Muscle layer of duodenum (tissue), 2 donors: Measurements from ENCODE around the gene EIF5A.

ENCODE experiments used
- H3K27ac ChIP-seq: one replicate; pipeline ENCODE4 v1.7.0; 2013; ENCODE audit warnings: mild to moderate bottlenecking, low read length
- H3K27me3 ChIP-seq: one replicate; pipeline ENCODE4 v1.7.0; 2013; ENCODE audit warnings: low read depth, mild to moderate bottlenecking, control low read depth, low read length
- H3K36me3 ChIP-seq, 2 donors: one replicate each; pipeline ENCODE4 v1.7.0; 2013; ENCODE audit warnings: low read length in 2 of 2, control low read depth in 1 of 2, mild to moderate bottlenecking in 1 of 2; ENCODE audit not compliant: insufficient read depth in 2 of 2, control insufficient read depth in 1 of 2
- H3K4me1 ChIP-seq, 2 donors: one replicate each; pipeline ENCODE4 v1.7.0; 2013; ENCODE audit warnings: low read length in 2 of 2, mild to moderate bottlenecking in 2 of 2, control low read depth in 1 of 2, moderate library complexity in 1 of 2; ENCODE audit not compliant: insufficient read depth in 2 of 2, control insufficient read depth in 1 of 2
- H3K4me3 ChIP-seq, 2 donors: one replicate each; pipeline ENCODE4 v1.7.0; 2013; ENCODE audit warnings: low read length in 2 of 2, low read depth in 1 of 2, mild to moderate bottlenecking in 1 of 2
- H3K9me3 ChIP-seq, 2 donors: one replicate each; pipeline ENCODE4 v1.7.0; 2013; ENCODE audit warnings: low read length in 2 of 2, control low read depth in 1 of 2, mild to moderate bottlenecking in 1 of 2; ENCODE audit not compliant: control insufficient read depth in 1 of 2
- donor health status: healthy.

EIF5A gene

GRCh38 chr17:7266784-7267183 is 40.6 kb upstream of the EIF5A start:
- H3K27me3 ChIP-seq = peaks cover 22% of the 10 kb centered on the region
- no peak overlapping the region for H3K27ac ChIP-seq
- H3K4me1 ChIP-seq = peaks cover 0 to 19% of the 10 kb centered on the region in 2 donors
- H3K36me3 ChIP-seq = no peaks in the 10 kb centered on the region
- no peak overlapping the region for H3K4me3 ChIP-seq
- H3K9me3 ChIP-seq = no peaks in the 10 kb centered on the region

- no peak overlapping the region for H3K4me3 ChIP-seq
- no peak overlapping the region for H3K27ac ChIP-seq
- H3K27me3 ChIP-seq = no peaks in the 10 kb centered on the region
- H3K36me3 ChIP-seq = peaks cover 3 to 7% of the 10 kb centered on the region in 2 donors
- no peaks in the 10 kb centered on the region for H3K9me3 ChIP-seq
- H3K4me1 ChIP-seq = peaks cover 0 to 31% of the 10 kb centered on the region in 2 donors
These were observed 28.0 kb upstream of the EIF5A start for GRCh38 chr17:7279448-7279847.

GRCh38 chr17:7280519-7281073 is 26.8 kb upstream of the EIF5A start:
- Histone ChIP-seq H3K36me3 (peaks cover 3 to 18% of the 10 kb centered on the region in 2 donors), H3K4me1 (peaks cover 0 to 41% of the 10 kb centered on the region in 2 donors), H3K9me3 (no peaks in the 10 kb centered on the region), H3K27me3 (no peaks in the 10 kb centered on the region), H3K4me3 (peak overlapping the region; percentile 66 to 68), H3K27ac (peak overlapping the region; percentile 86)

- no peaks in the 10 kb centered on the region for H3K9me3 ChIP-seq
- peaks cover 0 to 41% of the 10 kb centered on the region in 2 donors for H3K4me1 ChIP-seq
- H3K27ac ChIP-seq = peak within 1 kb of the TSS; percentile 86
- peak within 1 kb of the TSS; percentile 66 to 68 for H3K4me3 ChIP-seq
- H3K36me3 ChIP-seq = peaks cover 3 to 21% of the 10 kb centered on the region in 2 donors
- H3K27me3 ChIP-seq = no peaks in the 10 kb centered on the region
These were observed 26.1 kb upstream of the EIF5A start, which contains the start of gene SLC2A4 for GRCh38 chr17:7281074-7281952. TSS of gene SLC2A4 (plus strand) at chr17:7281718. CDS start at chr17:7281935, 217 bp downstream.

- no peaks in the 10 kb centered on the region for H3K9me3 ChIP-seq
These were observed 25.3 kb upstream of the EIF5A start for GRCh38 chr17:7281953-7282751.

GRCh38 chr17:7282752-7283321 is 24.6 kb upstream of the EIF5A start:
- H3K27ac ChIP-seq = peak overlapping the region; percentile 67
- H3K4me1 ChIP-seq = peaks cover 0 to 41% of the 10 kb centered on the region in 2 donors
- H3K4me3 ChIP-seq = peak overlapping the region; percentile 53 to 68
- no peaks in the 10 kb centered on the region for H3K9me3 ChIP-seq
- peaks cover 3 to 28% of the 10 kb centered on the region in 2 donors for H3K36me3 ChIP-seq
- no peaks in the 10 kb centered on the region for H3K27me3 ChIP-seq

More at GRCh38 chr17:7281953-7282751, 25.3 kb upstream of the EIF5A start:
- peak overlapping the region; percentile 53 to 68 for H3K4me3 ChIP-seq
- H3K36me3 ChIP-seq = peaks cover 3 to 25% of the 10 kb centered on the region in 2 donors
- peaks cover 0 to 41% of the 10 kb centered on the region in 2 donors for H3K4me1 ChIP-seq
- peak overlapping the region; percentile 67 for H3K27ac ChIP-seq
- H3K27me3 ChIP-seq = no peaks in the 10 kb centered on the region

- no peaks in the 10 kb centered on the region for H3K9me3 ChIP-seq
- peak overlapping the region; percentile 67 for H3K27ac ChIP-seq
- H3K4me3 ChIP-seq = peak overlapping the region in 1 of 2 donors; percentile 68
- peaks cover 0 to 41% of the 10 kb centered on the region in 2 donors for H3K4me1 ChIP-seq
- H3K27me3 ChIP-seq = no peaks in the 10 kb centered on the region
- peaks cover 3 to 28% of the 10 kb centered on the region in 2 donors for H3K36me3 ChIP-seq
These were observed 23.8 kb upstream of the EIF5A start for GRCh38 chr17:7283471-7284216.

- H3K27me3 ChIP-seq = no peaks in the 10 kb centered on the region
- H3K27ac ChIP-seq = no peak overlapping the region
- peaks cover 3 to 28% of the 10 kb centered on the region in 2 donors for H3K36me3 ChIP-seq
- H3K9me3 ChIP-seq = no peaks in the 10 kb centered on the region
- H3K4me3 ChIP-seq = no peak overlapping the region
- peaks cover 0 to 41% of the 10 kb centered on the region in 2 donors for H3K4me1 ChIP-seq
These were observed 22.5 kb upstream of the EIF5A start for GRCh38 chr17:7284911-7285310.

- H3K9me3 ChIP-seq = no peaks in the 10 kb centered on the region
- peaks cover 3 to 28% of the 10 kb centered on the region in 2 donors for H3K36me3 ChIP-seq
- peaks cover 0 to 40% of the 10 kb centered on the region in 2 donors for H3K4me1 ChIP-seq
- no peak overlapping the region for H3K27ac ChIP-seq
- no peak overlapping the region for H3K4me3 ChIP-seq
- no peaks in the 10 kb centered on the region for H3K27me3 ChIP-seq
These were observed 21.7 kb upstream of the EIF5A start for GRCh38 chr17:7285679-7286078.

- Histone ChIP-seq H3K27ac (no peak overlapping the region), H3K27me3 (peaks cover 6% of the 10 kb centered on the region), H3K4me3 (no peak overlapping the region), H3K36me3 (peaks cover 0 to 21% of the 10 kb centered on the region in 2 donors), H3K9me3 (no peaks in the 10 kb centered on the region), H3K4me1 (peaks cover 4 to 35% of the 10 kb centered on the region in 2 donors)
These were observed 18.0 kb upstream of the EIF5A start for GRCh38 chr17:7289256-7290032.
